Stimulated activated CD4-positive, alpha-beta T cell treated with anti-CD3 and anti-CD28 coated beads, Interleukin-12 subunit alpha, Interleukin-12 subunit beta, amount 100 ng/mL, for 24 hours (primary cell): Measurements from ENCODE around the gene HEYL.

ENCODE experiments used
- DNase-seq, 2 experiments: peaks; one replicate each; pipeline ENCODE4 v3.0.0-alpha.2; 2020; ENCODE audit warnings: low read depth in 2 of 2

The HEYL gene

GRCh38 chr1:39638965-39639304 lies 508 bp downstream of the HEYL start:
- DNase-seq, result no peak

GRCh38 chr1:39637361-39637760 lies 2.1 kb downstream of the HEYL start:
- DNase-seq, result no peak

GRCh38 chr1:39635871-39636210 lies 3.6 kb downstream of the HEYL start:
- no peak for DNase-seq

GRCh38 chr1:39635205-39635870 lies 4.1 kb downstream of the HEYL start:
- DNase-seq, result no peak

- no peak for DNase-seq
These were observed 6.0 kb downstream of the HEYL start for GRCh38 chr1:39633422-39633821.

GRCh38 chr1:39632682-39633417 lies 6.6 kb downstream of the HEYL start:
- DNase-seq, result no peak

- no peak for DNase-seq
These were observed 7.1 kb downstream of the HEYL start for GRCh38 chr1:39632323-39632681.

- no peak for DNase-seq
These were observed 7.8 kb downstream of the HEYL start for GRCh38 chr1:39631361-39632322.

- no peak for DNase-seq
These were observed 10.6 kb downstream of the HEYL start for GRCh38 chr1:39628807-39629350.

GRCh38 chr1:39626646-39627045 lies 12.8 kb downstream of the HEYL start:
- DNase-seq, result no peak

GRCh38 chr1:39625462-39626273 lies 13.8 kb downstream of the HEYL start:
- DNase-seq, result no peak

GRCh38 chr1:39625009-39625408 lies 14.4 kb downstream of the HEYL start:
- DNase-seq, result no peak

- DNase-seq, result no peak
These were observed 16.4 kb downstream of the HEYL start for GRCh38 chr1:39623053-39623452.

GRCh38 chr1:39622427-39622826 lies 17.0 kb downstream of the HEYL start:
- no peak for DNase-seq

GRCh38 chr1:39620659-39621165 lies 18.7 kb downstream of the HEYL start:
- DNase-seq, result no peak

GRCh38 chr1:39617488-39618049 lies 21.9 kb downstream of the HEYL start:
- no peak for DNase-seq

- no peak for DNase-seq
These were observed 24.3 kb downstream of the HEYL start for GRCh38 chr1:39615086-39615673.

- DNase-seq, result no peak
These were observed 25.0 kb downstream of the HEYL start for GRCh38 chr1:39614488-39614887.

GRCh38 chr1:39613250-39613649 lies 26.2 kb downstream of the HEYL start:
- no peak for DNase-seq

- peak; percentile 60 to 79 for DNase-seq
These were observed 29.7 kb downstream of the HEYL start for GRCh38 chr1:39609618-39610331.
